Central memory CD4-positive, alpha-beta T cell (primary cell): ENCODE results near the gene PCDHGA6.
"Not testable (repeated sequence)": the region's sequence is repeated elsewhere in the genome, so short reads cannot be mapped to it uniquely, and the experiment has no call there.

Source experiments
- DNase-seq: peaks from one replicate; pipeline ENCODE4 v3.0.0; 2022

PCDHGA6 gene

GRCh38 chr5:141360685-141361084 lies 13.0 kb upstream of the PCDHGA6 start:
- no peak for DNase-seq

- no peak for DNase-seq
These were observed 11.0 kb upstream of the PCDHGA6 start for GRCh38 chr5:141362719-141363118.

- no peak for DNase-seq
These were observed 9.6 kb upstream of the PCDHGA6 start, which contains the start of gene PCDHGA5 for GRCh38 chr5:141363952-141364660. PCDHGA5 (plus strand) TSS chr5:141364162; CDS start chr5:141364331, 169 bp downstream.

- DNase-seq, result no peak
These were observed 7.4 kb upstream of the PCDHGA6 start for GRCh38 chr5:141366016-141366896.

- peak; percentile 27 for DNase-seq
These were observed 3.5 kb upstream of the PCDHGA6 start, which contains the start of gene PCDHGB3 for GRCh38 chr5:141369994-141370848. PCDHGB3 (plus strand) TSS chr5:141370242; CDS start chr5:141370395, 153 bp downstream.

- no peak for DNase-seq
These were observed 1.9 kb upstream of the PCDHGA6 start for GRCh38 chr5:141371572-141372475.

GRCh38 chr5:141374627-141375026 lies 936 bp downstream of the PCDHGA6 start:
- no peak for DNase-seq

- DNase-seq, result not testable (repeated sequence)
These were observed 1.9 kb downstream of the PCDHGA6 start for GRCh38 chr5:141375444-141376155.

GRCh38 chr5:141382469-141383294 lies 9.0 kb downstream of the PCDHGA6 start, which contains the start of gene PCDHGA7:
PCDHGA7 (plus strand) TSS chr5:141382742; CDS start chr5:141382900, 158 bp downstream.
- DNase-seq, result no peak

- DNase-seq, result no peak
These were observed 9.7 kb downstream of the PCDHGA6 start for GRCh38 chr5:141383345-141383744.

- DNase-seq, result no peak
These were observed 11.0 kb downstream of the PCDHGA6 start for GRCh38 chr5:141384471-141385267.

- DNase-seq, result not testable (repeated sequence)
These were observed 14.0 kb downstream of the PCDHGA6 start, which contains the start of gene PCDHGB4 for GRCh38 chr5:141387557-141388311. PCDHGB4 (plus strand) TSS chr5:141387698; CDS start chr5:141387885, 187 bp downstream.

- no peak for DNase-seq
These were observed 15.0 kb downstream of the PCDHGA6 start for GRCh38 chr5:141388661-141389060.

- no peak for DNase-seq
These were observed 15.7 kb downstream of the PCDHGA6 start for GRCh38 chr5:141389153-141390042.

GRCh38 chr5:141392429-141393198 lies 18.9 kb downstream of the PCDHGA6 start, which contains the start of gene PCDHGA8:
PCDHGA8 (plus strand) TSS chr5:141392633; CDS start chr5:141392814, 181 bp downstream.
- DNase-seq, result no peak

GRCh38 chr5:141393267-141393666 lies 19.6 kb downstream of the PCDHGA6 start:
- no peak for DNase-seq
